HepG2 (cell line): ENCODE measurements around the gene FRMD3. TPM values are rescaled to one million over a fixed set of nuclear protein-coding genes. Genes with fewer than 3 reads are reported as not detected.

ENCODE experiments used
- ATAC-seq: fragments of 200-7000 bp; cut with Tn5 transposase; 3 replicates; pipeline ENCODE4 v1.9.1; 2020; ENCODE audit warnings: mild to moderate bottlenecking, moderate library complexity
- BruUV-seq: library from RNA; stranded (reverse); fragments of 400-500 nt; replicated peaks from 2 replicates; lab custom pipeline; 2021; lab: Mats Ljungman, UMichigan
- CTCF ChIA-PET: fragments of 300-600 bp; formaldehyde crosslinking; extraction: SDS; loops from one replicate; lab custom pipeline; 2021; ENCODE audit warnings: low total read pairs, inconsistent platforms, low intra/inter-chr PET ratio; lab: Yijun Ruan, JAX
- POLR2A ChIA-PET: fragments of 350-600 bp; sonication (Branson Sonifier 250); formaldehyde crosslinking; loops from one replicate; lab custom pipeline; 2020; ENCODE audit warnings: antibody characterized with exemption, inconsistent platforms; lab: Yijun Ruan, JAX
- DNase-seq: peaks from one replicate; pipeline ENCODE4 v3.0.0-alpha.2; 2015; ENCODE audit warnings: low spot score
- FAIRE-seq: peaks from 3 replicates; lab custom pipeline; 2011; peaks lifted over from hg19 to GRCh38; lab: Jason Lieb, UNC
- H2AFZ ChIP-seq: one replicate; pipeline ENCODE4 v1.6.1; 2011; ENCODE audit warnings: low read length, inconsistent platforms
- H3K27ac ChIP-seq: fragments of 300-600 bp; 3 replicates; pipeline ENCODE4 v1.8.0; 2011; ENCODE audit warnings: mixed run types, mild to moderate bottlenecking, mixed read lengths, low read length, inconsistent platforms; ENCODE audit not compliant: insufficient read depth; ENCODE audit errors: extremely low read length
- H3K27me3 ChIP-seq, 2 experiments: fragments of 200-600 bp in 1 of 2; 2 replicates in 1 of 2; 3 replicates in 1 of 2; pipeline versions ENCODE4 v1.6.0 to v1.8.0; 2011; ENCODE audit warnings: low read length in 2 of 2, mild to moderate bottlenecking in 2 of 2, moderate library complexity in 2 of 2, inconsistent platforms in 1 of 2; ENCODE audit not compliant: insufficient read depth in 2 of 2, control insufficient read depth in 1 of 2
- H3K36me3 ChIP-seq, 2 experiments: fragments of 200-600 bp in 1 of 2; replicated peaks in 1 of 2; 2 replicates in 1 of 2; 3 replicates in 1 of 2; pipeline versions ENCODE4 v1.5.1 to v1.8.0; 2011; ENCODE audit warnings: low read length in 2 of 2, inconsistent platforms in 1 of 2; ENCODE audit not compliant: insufficient read depth in 2 of 2, control insufficient read depth in 1 of 2
- H3K4me1 ChIP-seq: 2 replicates; pipeline ENCODE4 v1.5.1; 2012; ENCODE audit warnings: low read length, inconsistent platforms; ENCODE audit not compliant: insufficient read depth
- H3K4me2 ChIP-seq: 2 replicates; pipeline ENCODE4 v1.6.0; 2011; ENCODE audit warnings: low read depth, low read length, inconsistent platforms
- H3K4me3 ChIP-seq, 3 experiments: fragments of 200-600 bp in 1 of 3; sonication (generic), shearing (Covaris generic) in 1 of 3; replicated peaks in 1 of 3; 2 replicates each; pipeline ENCODE4 v1.5.1; 2011 to 2016; ENCODE audit warnings: low read length in 3 of 3, inconsistent platforms in 2 of 3, low read depth in 2 of 3, mild to moderate bottlenecking in 2 of 3, control low read depth in 1 of 3, mixed read lengths in 1 of 3; ENCODE audit not compliant: insufficient read depth in 1 of 3
- H3K79me2 ChIP-seq: one replicate; pipeline ENCODE4 v1.6.1; 2011; ENCODE audit warnings: low read length, inconsistent platforms; ENCODE audit not compliant: insufficient read depth
- H3K9ac ChIP-seq: 2 replicates; pipeline ENCODE4 v1.6.0; 2011; ENCODE audit warnings: mild to moderate bottlenecking, low read depth, low read length, inconsistent platforms; ENCODE audit not compliant: insufficient read depth
- H3K9me3 ChIP-seq: 2 replicates; pipeline ENCODE4 v1.5.1; 2012; ENCODE audit warnings: mild to moderate bottlenecking, low read length
- H4K20me1 ChIP-seq: 2 replicates; pipeline ENCODE4 v1.6.0; 2011; ENCODE audit warnings: inconsistent platforms, mild to moderate bottlenecking, low read length, moderate library complexity; ENCODE audit not compliant: insufficient read depth
- DBP ChIP-seq: sonication (generic); formaldehyde crosslinking; IDR thresholded peaks from 2 replicates; pipeline ENCODE4 v1.4.0; 2020; ENCODE audit warnings: missing genetic modification reagents; ENCODE audit errors: not compliant biosample characterization
- FOXA3 ChIP-seq: IDR thresholded peaks from 2 replicates; pipeline ENCODE4 v1.6.1; 2016; ENCODE audit warnings: missing genetic modification reagents, missing compliant biosample characterization
- KDM2A ChIP-seq: sonication (generic); formaldehyde crosslinking; IDR thresholded peaks from 2 replicates; pipeline ENCODE4 v1.4.0; 2020; ENCODE audit warnings: low read depth, missing genetic modification reagents, borderline replicate concordance
- MAFK ChIP-seq, 2 experiments: IDR thresholded peaks in 1 of 2; conservative IDR thresholded peaks in 1 of 2; 2 replicates each; pipeline ENCODE4 v1.6.1; 2011; ENCODE audit warnings: improper control_type of control experiment in 2 of 2, low read length in 2 of 2
- RBM39 ChIP-seq: fragments of 200-400 bp; formaldehyde crosslinking; IDR thresholded peaks from one replicate; pipeline ENCODE4 v1.6.1; 2018; ENCODE audit warnings: antibody characterized with exemption, mild to moderate bottlenecking, low read depth, low read length; ENCODE audit not compliant: poor library complexity, severe bottlenecking
- ZNF136 ChIP-seq: sonication (generic); formaldehyde crosslinking; IDR thresholded peaks from 2 replicates; pipeline ENCODE4 v1.8.1; 2022; ENCODE audit warnings: low read depth, mild to moderate bottlenecking, moderate library complexity, missing genetic modification reagents
- ZNF333 ChIP-seq: sonication (generic); formaldehyde crosslinking; IDR thresholded peaks from 2 replicates; pipeline ENCODE4 v1.4.0; 2020; ENCODE audit warnings: mild to moderate bottlenecking, missing genetic modification reagents, borderline replicate concordance
- ZNF572 ChIP-seq: sonication (generic); formaldehyde crosslinking; IDR thresholded peaks from 2 replicates; pipeline ENCODE4 v1.5.1; 2020; ENCODE audit warnings: mild to moderate bottlenecking, missing genetic modification reagents
- ZXDC ChIP-seq: sonication (generic); formaldehyde crosslinking; IDR thresholded peaks from 2 replicates; pipeline ENCODE4 v1.5.0; 2020; ENCODE audit warnings: mild to moderate bottlenecking, missing genetic modification reagents
- WGBS: methylation state at CpG from one replicate; pipeline ENCODE4 v1.1.6; 2017; ENCODE audit warnings: low lambda C conversion rate; 5-methylcytosine and 5-hydroxymethylcytosine counted together
- in situ Hi-C: cut with HindIII; loops from 2 replicates; pipeline ENCODE4 v1.10.0; 2017; ENCODE audit warnings: low pct_unique_long_range_greater_than_20kb; ENCODE audit not compliant: extremely low pct_ligation_motif_present
- intact Hi-C: fragments of 100-400 bp; cut with micrococcal nuclease; formaldehyde crosslinking; loops from one replicate; pipeline ENCODE4 v1.10.0; 2022; ENCODE audit not compliant: unreplicated experiment
- polyA plus RNA-seq, 8 experiments: library from polyadenylated mRNA; depleted of rRNA in 3 of 8; stranded (reverse) in 7 of 8; unstranded in 1 of 8; fragments of >200 nt; fragmentation: Illumina TruSeq in 4 of 8; extraction: Trizol in 4 of 8; gene quantifications; 2 replicates each; pipeline versions ENCODE4 v1.2.1 to v1.2.3, GENCODE V29; 2011 to 2016; ENCODE audit warnings: low read depth in 4 of 8, missing spikeins in 1 of 8, mixed read lengths in 1 of 8; ENCODE audit not compliant: insufficient read depth in 1 of 8
- total RNA-seq, 5 experiments: library from RNA; depleted of rRNA; stranded (reverse); fragments of >200 nt; fragmentation: Illumina TruSeq; extraction: Trizol; gene quantifications; 2 replicates each; pipeline ENCODE4 v1.2.3, GENCODE V29; 2016; ENCODE audit warnings: low read depth in 1 of 5

The FRMD3 gene
- total and polyA plus RNA-seq, 2 of the 13 experiments (the other 11 are each of a cell fraction or from before 2014, with no cell fraction given): 3.2 to 7.7 TPM

GRCh38 chr9:83200531-83200930 lies 337.7 kb downstream of the FRMD3 start:
- Histone ChIP-seq H3K9ac (no peak overlapping the region), H3K27me3 (peaks cover 2 to 23% of the 10 kb centered on the region in 2 experiments; a peak in 3 of 5 replicates), H4K20me1 (no peaks in the 10 kb centered on the region), H2AFZ (no peak overlapping the region), H3K9me3 (no peaks in the 10 kb centered on the region), H3K79me2 (no peaks in the 10 kb centered on the region), H3K36me3 (no peaks in the 10 kb centered on the region), H3K4me3 (no peak overlapping the region), H3K4me2 (no peak overlapping the region), H3K27ac (no peak overlapping the region), H3K4me1 (no peaks in the 10 kb centered on the region)
- TF ChIP-seq ZNF333 (CRISPR knock-in tag) (no peak), MAFK (conservative IDR thresholded peaks at IDR 0.05 in 1 of 2, IDR thresholded peaks at IDR 0.05 in 1 of 2; ENCODE audit: low read length in 2 of 2) (0 out of 4 replicates have a peak, but pooled peaks of 1 of the 2 experiments have one; percentile 4)
- in situ Hi-C loops (no loop called here), intact Hi-C loops (no loop called here)
- ATAC-seq (no peak), FAIRE-seq (no peak), DNase-seq (no peak)
- ChIA-PET POLR2A (no interaction called here), CTCF (no interaction called here)
- no TSS peak for BruUV-seq
- 13% methylated on average over 2 of the region's 2 CpGs for WGBS

- TF ChIP-seq ZNF136 (CRISPR knock-in tag) (no peak), ZNF572 (CRISPR knock-in tag) (no peak), DBP (CRISPR knock-in tag) (no peak), ZXDC (CRISPR knock-in tag) (no peak), KDM2A (no peak), FOXA3 (CRISPR knock-in tag) (no peak), RBM39 (no peak)
- TF ChIP-seq, all 625 proteins: peak for 0
Measured at GRCh38 chr9:83199832-83200231, 338.4 kb downstream of the FRMD3 start.

More at GRCh38 chr9:83199832-83200231, 338.4 kb downstream of the FRMD3 start:
- FAIRE-seq (no peak), ATAC-seq (no peak), DNase-seq (no peak)
- no peak overlapping the region for H2AFZ ChIP-seq
- POLR2A ChIA-PET: no interaction called here
- no TSS peak for BruUV-seq
- H3K36me3 ChIP-seq: no peaks in the 10 kb centered on the region
- no peaks in the 10 kb centered on the region for H3K4me1 ChIP-seq
- CTCF ChIA-PET: interaction anchor here (1.1 kb wide), 1 partner anchor 32 kb away, joined by 3 read pairs; no protein-coding TSS in a partner anchor
- no peak overlapping the region for H3K4me2 ChIP-seq
- H3K9me3 ChIP-seq: no peaks in the 10 kb centered on the region
- no peak overlapping the region for H3K4me3 ChIP-seq
- H3K9ac ChIP-seq: no peak overlapping the region
- intact Hi-C loops (no loop called here), in situ Hi-C loops (no loop called here)
- no peak overlapping the region for H3K27ac ChIP-seq
- peaks cover 2 to 30% of the 10 kb centered on the region in 2 experiments; a peak in 3 of 5 replicates for H3K27me3 ChIP-seq
- no peaks in the 10 kb centered on the region for H3K79me2 ChIP-seq
- H4K20me1 ChIP-seq: no peaks in the 10 kb centered on the region
- 37% methylated on average over 6 of the region's 6 CpGs for WGBS
